Neural crest cell (in vitro differentiated cells): ENCODE measurements around the gene KTN1. TPM values are rescaled to one million over a fixed set of nuclear protein-coding genes. Genes with fewer than 3 reads are reported as not detected.

Experiments
- DNase-seq: peaks from one replicate; pipeline ENCODE4 v3.0.0; 2021; ENCODE audit warnings: low read depth, mixed read lengths, low spot score
- H3K27ac Mint-ChIP-seq: one replicate; pipeline ENCODE4 v1.8.0; 2021; ENCODE audit warnings: mild to moderate bottlenecking, mixed read lengths; ENCODE audit not compliant: unreplicated experiment
- H3K27me3 Mint-ChIP-seq: 2 replicates; pipeline ENCODE4 v1.8.0; 2021; ENCODE audit warnings: low read depth, mild to moderate bottlenecking, mixed read lengths
- H3K36me3 Mint-ChIP-seq: 2 replicates; pipeline ENCODE4 v1.8.0; 2021; ENCODE audit warnings: low read depth, mild to moderate bottlenecking, mixed read lengths
- H3K4me1 Mint-ChIP-seq: 2 replicates; pipeline ENCODE4 v1.8.0; 2021; ENCODE audit warnings: mixed read lengths
- H3K4me3 Mint-ChIP-seq: one replicate; pipeline ENCODE4 v1.8.0; 2021; ENCODE audit warnings: mild to moderate bottlenecking, mixed read lengths
- H3K9me3 Mint-ChIP-seq: 2 replicates; pipeline ENCODE4 v1.8.0; 2021; ENCODE audit warnings: mixed read lengths
- CTCF ChIP-seq: fragments of 200-600 bp; sonication (generic); conservative IDR thresholded peaks from 2 replicates; pipeline ENCODE4 v1.5.0; 2021; ENCODE audit warnings: antibody characterized with exemption, mild to moderate bottlenecking
- total RNA-seq: library from RNA; stranded (reverse); gene quantifications from 2 replicates; pipeline ENCODE4 v1.2.1, GENCODE V29; 2021

The KTN1 gene
- total RNA-seq, 1 donor from 2014 or later, result 118 TPM

GRCh38 chr14:55730592-55731310 lies 150.7 kb downstream of the KTN1 start:
- Mint-ChIP-seq H3K27me3 (no peaks in the 10 kb centered on the region), H3K27ac (no peak overlapping the region), H3K36me3 (no peaks in the 10 kb centered on the region), H3K9me3 (peaks cover 3% of the 10 kb centered on the region), H3K4me3 (no peak overlapping the region), H3K4me1 (peaks cover 10% of the 10 kb centered on the region)
- DNase-seq, result no peak
- no peak for TF ChIP-seq CTCF

- Mint-ChIP-seq H3K27me3 (no peaks in the 10 kb centered on the region), H3K27ac (no peak overlapping the region), H3K36me3 (no peaks in the 10 kb centered on the region), H3K4me1 (peaks cover 8% of the 10 kb centered on the region), H3K9me3 (peaks cover 5% of the 10 kb centered on the region), H3K4me3 (no peak overlapping the region)
- DNase-seq, result no peak
- no peak for TF ChIP-seq CTCF
Measured at GRCh38 chr14:55731311-55731872, 151.4 kb downstream of the KTN1 start.

- peak; percentile 62 for DNase-seq
- Mint-ChIP-seq H3K36me3 (no peaks in the 10 kb centered on the region), H3K27ac (no peak overlapping the region), H3K4me1 (peaks cover 8% of the 10 kb centered on the region), H3K9me3 (peaks cover 5% of the 10 kb centered on the region), H3K4me3 (no peak overlapping the region), H3K27me3 (no peaks in the 10 kb centered on the region)
- TF ChIP-seq CTCF, result peak; percentile 72
Measured at GRCh38 chr14:55731881-55732498, 152.0 kb downstream of the KTN1 start.

- Mint-ChIP-seq H3K9me3 (peaks cover 5% of the 10 kb centered on the region), H3K4me3 (no peak overlapping the region), H3K27me3 (no peaks in the 10 kb centered on the region), H3K4me1 (peaks cover 8% of the 10 kb centered on the region), H3K27ac (no peak overlapping the region), H3K36me3 (no peaks in the 10 kb centered on the region)
- no peak for DNase-seq
- TF ChIP-seq CTCF, result no peak
Measured at GRCh38 chr14:55733599-55733998, 153.6 kb downstream of the KTN1 start.

Other genes starting within 250 kb of the KTN1 start
- gene ATG14, start 168.4 kb upstream of the KTN1 start, total RNA-seq, result 8.9 and 9.0 TPM in 2 replicates
- not detected in 2 replicates for gene TBPL2, start 139.6 kb upstream of the KTN1 start, total RNA-seq